HG03460 (cell line): Measurements from ENCODE around the gene DUSP8.

Experiments
- ATAC-seq: cut with Tn5 transposase; IDR thresholded peaks from one replicate; pipeline ENCODE4 v1.9.1; 2021; ENCODE audit not compliant: unreplicated experiment

DUSP8 gene

GRCh38 chr11:1566381-1567051 is 5.6 kb downstream of the DUSP8 start:
- ATAC-seq = no peak

GRCh38 chr11:1565904-1566247 is 6.2 kb downstream of the DUSP8 start:
- ATAC-seq = no peak

- ATAC-seq = no peak
These were observed 6.7 kb downstream of the DUSP8 start for GRCh38 chr11:1565173-1565903.

- ATAC-seq = no peak
These were observed 7.4 kb downstream of the DUSP8 start for GRCh38 chr11:1564535-1565172.

GRCh38 chr11:1563697-1564534 is 8.2 kb downstream of the DUSP8 start:
- ATAC-seq = no peak

- no peak for ATAC-seq
These were observed 8.9 kb downstream of the DUSP8 start for GRCh38 chr11:1563149-1563638.

GRCh38 chr11:1562469-1563148 is 9.5 kb downstream of the DUSP8 start:
- no peak for ATAC-seq

- no peak for ATAC-seq
These were observed 10.1 kb downstream of the DUSP8 start for GRCh38 chr11:1561955-1562354.

GRCh38 chr11:1561266-1561665 is 10.8 kb downstream of the DUSP8 start:
- ATAC-seq = no peak

- ATAC-seq = no peak
These were observed 11.3 kb downstream of the DUSP8 start for GRCh38 chr11:1560649-1561251.

GRCh38 chr11:1560002-1560648 is 11.9 kb downstream of the DUSP8 start:
- no peak for ATAC-seq

GRCh38 chr11:1559111-1559951 is 12.7 kb downstream of the DUSP8 start:
- ATAC-seq = no peak

GRCh38 chr11:1558775-1559110 is 13.3 kb downstream of the DUSP8 start:
- no peak for ATAC-seq

- no peak for ATAC-seq
These were observed 13.9 kb downstream of the DUSP8 start for GRCh38 chr11:1557904-1558774.

- no peak for ATAC-seq
These were observed 14.8 kb downstream of the DUSP8 start for GRCh38 chr11:1557051-1557884.

- ATAC-seq = no peak
These were observed 15.7 kb downstream of the DUSP8 start for GRCh38 chr11:1556278-1556902.

GRCh38 chr11:1555713-1556153 is 16.3 kb downstream of the DUSP8 start:
- no peak for ATAC-seq
